OCI-LY1 (cell line): Measurements from ENCODE around the gene RAPGEF4.
A peak's percentile ranks its signal among the peaks of the same experiment; 100 is the strongest.

ENCODE experiments used
- H2AFZ ChIP-seq: fragments of 200-600 bp; sonication (generic), shearing (Covaris generic); 2 replicates; pipeline ENCODE4 v1.6.0; 2014; ENCODE audit warnings: antibody characterized with exemption, mild to moderate bottlenecking, low read length
- H3F3A ChIP-seq: fragments of 200-600 bp; sonication (generic), shearing (Covaris generic); 2 replicates; pipeline ENCODE4 v1.6.0; 2014; ENCODE audit warnings: mild to moderate bottlenecking, antibody characterized with exemption, low read length, moderate library complexity; ENCODE audit not compliant: insufficient read depth
- H3K27ac ChIP-seq: fragments of 200-600 bp; sonication (generic); 2 replicates; pipeline ENCODE4 v1.5.1; 2014; ENCODE audit warnings: low read length, mixed run types, mild to moderate bottlenecking, low read depth; ENCODE audit not compliant: poor library complexity, severe bottlenecking
- H3K27me3 ChIP-seq: fragments of 200-600 bp; sonication (generic); 2 replicates; pipeline ENCODE4 v1.6.0; 2014; ENCODE audit warnings: antibody characterized with exemption, mild to moderate bottlenecking, low read length, moderate library complexity; ENCODE audit not compliant: insufficient read depth
- H3K36me3 ChIP-seq: fragments of 200-600 bp; sonication (generic); 2 replicates; pipeline ENCODE4 v1.6.1; 2014; ENCODE audit warnings: mild to moderate bottlenecking, antibody characterized with exemption, low read length, moderate library complexity, mixed read lengths; ENCODE audit not compliant: insufficient read depth
- H3K4me1 ChIP-seq: fragments of 200-600 bp; sonication (generic); 2 replicates; pipeline ENCODE4 v1.5.1; 2014; ENCODE audit warnings: mild to moderate bottlenecking, low read length, moderate library complexity; ENCODE audit not compliant: insufficient read depth, severe bottlenecking
- H3K4me2 ChIP-seq: fragments of 200-600 bp; sonication (generic), shearing (Covaris generic); 2 replicates; pipeline ENCODE4 v1.6.1; 2014; ENCODE audit warnings: low read length
- H3K4me3 ChIP-seq: fragments of 200-600 bp; sonication (generic); 2 replicates; pipeline ENCODE4 v1.5.1; 2014; ENCODE audit warnings: low read length, low read depth, mild to moderate bottlenecking, mixed read lengths; ENCODE audit not compliant: poor library complexity, severe bottlenecking
- H3K79me2 ChIP-seq: fragments of 200-600 bp; shearing (Covaris generic); 2 replicates; pipeline ENCODE4 v1.6.1; 2016; ENCODE audit warnings: mixed run types, low read length, mixed read lengths; ENCODE audit not compliant: insufficient read depth
- H3K9ac ChIP-seq: fragments of 200-600 bp; sonication (generic), shearing (Covaris generic); 2 replicates; pipeline ENCODE4 v1.6.1; 2014; ENCODE audit warnings: mild to moderate bottlenecking, low read length, mixed read lengths
- H3K9me2 ChIP-seq: fragments of 200-600 bp; sonication (generic), shearing (Covaris generic); 2 replicates; pipeline ENCODE4 v1.6.1; 2014; ENCODE audit warnings: low read depth, mild to moderate bottlenecking, low read length, mixed read lengths
- H3K9me3 ChIP-seq: fragments of 200-600 bp; shearing (Covaris generic); 2 replicates; pipeline ENCODE4 v1.6.1; 2014; ENCODE audit warnings: low read length, mixed read lengths
- H4K20me1 ChIP-seq: fragments of 200-600 bp; sonication (generic), shearing (Covaris generic); 2 replicates; pipeline ENCODE4 v1.6.0; 2016; ENCODE audit warnings: mild to moderate bottlenecking, low read length; ENCODE audit not compliant: insufficient read depth
- CTCF ChIP-seq: fragments of 200-600 bp; sonication (generic), shearing (Covaris generic); IDR thresholded peaks from 2 replicates; pipeline ENCODE4 v1.5.1; 2017; ENCODE audit warnings: mild to moderate bottlenecking, antibody characterized with exemption, low read length, moderate library complexity, mixed read lengths
- EZH2 ChIP-seq: fragments of 200-600 bp; sonication (generic), shearing (Covaris generic); IDR thresholded peaks from 2 replicates; pipeline ENCODE4 v1.8.0; 2017; ENCODE audit warnings: borderline replicate concordance, mixed run types, mild to moderate bottlenecking, antibody characterized with exemption, low read length, moderate library complexity, mixed read lengths

RAPGEF4 gene

DNA sequence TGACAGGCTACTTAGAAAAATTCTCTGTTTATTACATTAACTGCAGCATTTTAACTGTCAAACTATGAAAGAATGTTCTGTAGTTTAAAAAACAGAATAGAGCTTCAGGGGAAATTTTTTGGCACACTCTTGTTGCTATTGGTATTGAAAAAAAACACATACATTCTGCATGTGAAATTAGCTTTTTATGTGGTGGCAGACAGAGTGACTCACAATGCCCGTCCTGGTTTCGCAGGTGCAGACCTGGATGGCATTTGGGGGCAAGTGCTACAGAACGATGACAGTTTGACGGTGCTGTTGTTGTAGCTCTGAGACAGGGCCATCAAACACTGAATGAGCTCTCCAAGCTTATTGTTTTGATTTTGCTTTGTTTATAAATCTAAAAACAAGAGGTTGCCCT, 235.0 kb downstream of the RAPGEF4 start:
- Histone ChIP-seq H3K27ac (no peak overlapping the region), H3F3A (no peaks in the 10 kb centered on the region), H3K9ac (no peak overlapping the region), H2AFZ (no peak overlapping the region), H3K79me2 (no peaks in the 10 kb centered on the region), H3K9me3 (no peaks in the 10 kb centered on the region), H3K9me2 (no peaks in the 10 kb centered on the region), H3K4me2 (no peak overlapping the region), H4K20me1 (no peaks in the 10 kb centered on the region), H3K4me1 (no peaks in the 10 kb centered on the region), H3K27me3 (0 out of 2 replicates have a peak, but pooled peaks cover under 1% of the 10 kb centered on the region), H3K4me3 (no peak overlapping the region), H3K36me3 (no peaks in the 10 kb centered on the region)
- TF ChIP-seq CTCF (no peak), EZH2 (no peak)

DNA sequence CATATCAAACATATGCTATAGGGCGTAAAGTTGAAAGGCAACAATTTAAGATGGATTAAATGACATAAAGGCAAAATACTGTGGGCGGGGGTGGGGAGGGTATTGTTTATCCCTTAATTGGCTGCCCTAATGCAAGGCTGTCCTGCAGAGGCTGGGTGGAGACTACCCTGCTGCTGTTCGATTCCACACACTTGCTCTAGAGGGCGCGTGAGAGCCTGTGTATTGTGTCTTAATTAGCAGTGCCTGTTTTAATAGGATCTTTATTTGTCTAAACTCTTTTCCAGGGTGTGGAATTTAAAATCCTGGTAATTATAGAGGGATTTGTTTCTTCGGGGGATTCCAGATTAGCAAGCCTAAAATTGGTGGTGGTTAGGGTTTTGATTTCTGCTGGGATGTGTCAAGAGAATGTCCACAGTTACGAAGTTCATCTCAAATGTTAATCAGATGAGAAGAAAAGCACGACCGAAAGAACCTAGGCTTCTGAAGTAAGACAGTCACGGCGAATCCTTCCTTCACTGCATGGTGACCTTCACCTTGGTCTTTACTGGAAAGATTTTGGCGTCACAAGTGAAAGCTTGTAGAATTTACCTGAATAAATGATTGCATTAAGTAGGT, 236.5 kb downstream of the RAPGEF4 start:
- H3K4me3 ChIP-seq, result no peak overlapping the region
- H4K20me1 ChIP-seq, result no peaks in the 10 kb centered on the region
- TF ChIP-seq CTCF (peak; percentile 86), EZH2 (no peak)
- no peak overlapping the region for H3K4me2 ChIP-seq
- H2AFZ ChIP-seq, result no peak overlapping the region
- H3K79me2 ChIP-seq, result no peaks in the 10 kb centered on the region
- H3K9me2 ChIP-seq, result no peaks in the 10 kb centered on the region
- no peaks in the 10 kb centered on the region for H3F3A ChIP-seq
- H3K36me3 ChIP-seq, result no peaks in the 10 kb centered on the region
- no peaks in the 10 kb centered on the region for H3K27me3 ChIP-seq
- H3K9ac ChIP-seq, result no peak overlapping the region
- H3K27ac ChIP-seq, result no peak overlapping the region
- H3K9me3 ChIP-seq, result no peaks in the 10 kb centered on the region
- H3K4me1 ChIP-seq, result no peaks in the 10 kb centered on the region

DNA sequence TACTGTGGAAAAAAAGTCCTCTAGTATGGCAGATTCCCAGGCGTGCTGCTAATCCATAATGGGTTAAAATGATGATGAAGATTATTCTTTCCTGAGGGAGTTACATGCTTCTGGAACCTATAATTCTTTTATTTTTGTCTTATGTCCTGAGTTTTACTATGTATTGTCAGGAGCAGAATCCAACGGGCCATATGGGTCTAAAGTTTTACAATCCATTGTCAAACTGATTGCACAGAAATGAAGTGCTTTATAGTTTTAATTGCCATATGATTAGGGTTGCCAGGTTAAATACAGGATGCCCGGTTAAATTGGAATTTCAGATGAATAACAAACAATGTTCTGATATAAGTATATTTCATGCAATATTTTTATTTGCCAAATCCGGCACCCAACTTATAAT, 239.1 kb downstream of the RAPGEF4 start:
- no peaks in the 10 kb centered on the region for H3K9me3 ChIP-seq
- H3K27me3 ChIP-seq, result no peaks in the 10 kb centered on the region; the same call in 1 of the 2 replicates
- H3K4me1 ChIP-seq, result no peaks in the 10 kb centered on the region
- H3K9ac ChIP-seq, result no peak overlapping the region
- H3K4me3 ChIP-seq, result no peak overlapping the region
- no peak for TF ChIP-seq EZH2
- no peak for TF ChIP-seq CTCF
- no peaks in the 10 kb centered on the region for H3K9me2 ChIP-seq
- H4K20me1 ChIP-seq, result no peaks in the 10 kb centered on the region
- H3K4me2 ChIP-seq, result no peak overlapping the region
- H2AFZ ChIP-seq, result no peak overlapping the region
- H3K27ac ChIP-seq, result no peak overlapping the region
- H3F3A ChIP-seq, result no peaks in the 10 kb centered on the region
- H3K36me3 ChIP-seq, result no peaks in the 10 kb centered on the region
- no peaks in the 10 kb centered on the region for H3K79me2 ChIP-seq
